Fibroblast of lung (primary cell): ENCODE data around the gene CNTN1.

ENCODE experiments used
- EZH2 ChIP-seq: IDR thresholded peaks from 2 replicates; pipeline ENCODE4 v1.5.1; 2012; ENCODE audit warnings: low read length, control low read depth, mild to moderate bottlenecking; ENCODE audit errors: missing control alignments
- TF ChIP-seq, protein P1 (sequence below), 2 donors: IDR thresholded peaks in 1 of 2; conservative IDR thresholded peaks in 1 of 2; 1 replicate in 1 of 2; 2 replicates in 1 of 2; pipeline ENCODE4 v1.5.1; 2011 to 2012; ENCODE audit warnings: low read length in 2 of 2, control low read depth in 1 of 2, inconsistent platforms in 1 of 2, low read depth in 1 of 2, mild to moderate bottlenecking in 1 of 2

DNA sequence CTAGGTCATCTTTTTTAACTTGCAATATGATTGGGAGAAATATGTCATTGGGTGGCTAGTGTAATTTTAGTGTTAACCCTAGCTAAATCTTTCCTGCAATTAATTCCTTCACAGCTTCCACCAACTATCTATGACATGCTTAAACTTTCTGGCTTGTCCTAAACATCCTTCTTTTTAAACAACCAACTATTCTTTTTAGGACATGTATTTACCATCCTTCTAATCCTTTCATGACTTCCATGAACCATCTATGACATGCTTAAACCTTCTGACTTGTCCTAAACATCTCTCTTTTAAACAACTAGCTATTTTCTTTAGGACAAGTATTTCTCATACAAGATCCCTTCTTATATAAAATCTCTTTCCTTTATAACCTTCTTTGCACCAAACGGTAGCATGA, 316.2 kb downstream of the CNTN1 start:
- TF ChIP-seq, protein P1, sequence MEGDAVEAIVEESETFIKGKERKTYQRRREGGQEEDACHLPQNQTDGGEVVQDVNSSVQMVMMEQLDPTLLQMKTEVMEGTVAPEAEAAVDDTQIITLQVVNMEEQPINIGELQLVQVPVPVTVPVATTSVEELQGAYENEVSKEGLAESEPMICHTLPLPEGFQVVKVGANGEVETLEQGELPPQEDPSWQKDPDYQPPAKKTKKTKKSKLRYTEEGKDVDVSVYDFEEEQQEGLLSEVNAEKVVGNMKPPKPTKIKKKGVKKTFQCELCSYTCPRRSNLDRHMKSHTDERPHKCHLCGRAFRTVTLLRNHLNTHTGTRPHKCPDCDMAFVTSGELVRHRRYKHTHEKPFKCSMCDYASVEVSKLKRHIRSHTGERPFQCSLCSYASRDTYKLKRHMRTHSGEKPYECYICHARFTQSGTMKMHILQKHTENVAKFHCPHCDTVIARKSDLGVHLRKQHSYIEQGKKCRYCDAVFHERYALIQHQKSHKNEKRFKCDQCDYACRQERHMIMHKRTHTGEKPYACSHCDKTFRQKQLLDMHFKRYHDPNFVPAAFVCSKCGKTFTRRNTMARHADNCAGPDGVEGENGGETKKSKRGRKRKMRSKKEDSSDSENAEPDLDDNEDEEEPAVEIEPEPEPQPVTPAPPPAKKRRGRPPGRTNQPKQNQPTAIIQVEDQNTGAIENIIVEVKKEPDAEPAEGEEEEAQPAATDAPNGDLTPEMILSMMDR (conservative IDR thresholded peaks at IDR 0.05 in 1 of 2, IDR thresholded peaks at IDR 0.05 in 1 of 2; ENCODE audit: low read depth in 1 of 2, low read length in 2 of 2), result no peak
- no peak for TF ChIP-seq EZH2
